IMR-90 (cell line): Measurements from ENCODE around the gene PRKAB1. TPM values are rescaled to one million over a fixed set of nuclear protein-coding genes. Genes with fewer than 3 reads are reported as not detected.

Experiments
- ATAC-seq: fragments of 200-7000 bp; cut with Tn5 transposase; 2 replicates; pipeline ENCODE4 v1.9.1; 2020; ENCODE audit warnings: low read depth, mild to moderate bottlenecking, moderate library complexity
- BruUV-seq: library from RNA; stranded (reverse); fragments of 400-500 nt; replicated peaks from 2 replicates; lab custom pipeline; 2021; lab: Mats Ljungman, UMichigan
- CTCF ChIA-PET: fragments of 300-600 bp; formaldehyde crosslinking; extraction: SDS; loops from one replicate; lab custom pipeline; 2021; ENCODE audit warnings: antibody characterized with exemption; lab: Yijun Ruan, JAX
- POLR2A ChIA-PET: fragments of 300-600 bp; sonication (Branson Sonifier 250); formaldehyde crosslinking; loops from one replicate; lab custom pipeline; 2022; ENCODE audit warnings: antibody characterized with exemption; ENCODE audit not compliant: unreplicated experiment; lab: Charles Lee
- DNase-seq: peaks from one replicate; pipeline ENCODE4 v3.0.0; 2013
- H2AFZ ChIP-seq: replicated peaks from 2 replicates; pipeline ENCODE3; 2013; ENCODE audit warnings: low read length, mild to moderate bottlenecking; ENCODE audit not compliant: poor library complexity
- H2AK5ac ChIP-seq: 2 replicates; pipeline ENCODE4 v1.6.1; 2013; ENCODE audit warnings: low read depth, low read length, inconsistent platforms
- H2AK9ac ChIP-seq: replicated peaks from 2 replicates; pipeline ENCODE3; 2013; ENCODE audit warnings: mild to moderate bottlenecking, low read depth, low read length, moderate library complexity; ENCODE audit not compliant: poor library complexity
- H2BK120ac ChIP-seq: 2 replicates; pipeline ENCODE4 v1.6.1; 2013; ENCODE audit warnings: low read depth, low read length, inconsistent platforms
- H2BK15ac ChIP-seq: 3 replicates; pipeline ENCODE4 v1.6.1; 2013; ENCODE audit warnings: low read depth, low read length, inconsistent platforms
- H2BK20ac ChIP-seq: 2 replicates; pipeline ENCODE4 v1.6.1; 2013; ENCODE audit warnings: low read depth, mild to moderate bottlenecking, inconsistent platforms, low read length, moderate library complexity
- H2BK5ac ChIP-seq: 2 replicates; pipeline ENCODE4 v1.6.1; 2013; ENCODE audit warnings: mild to moderate bottlenecking, low read depth, low read length, inconsistent platforms; ENCODE audit not compliant: poor library complexity, severe bottlenecking
- H3K14ac ChIP-seq: replicated peaks from 2 replicates; pipeline ENCODE4 v1.6.1; 2013; ENCODE audit warnings: low read depth, low read length, inconsistent platforms
- H3K18ac ChIP-seq: 2 replicates; pipeline ENCODE4 v1.6.1; 2013; ENCODE audit warnings: low read depth, low read length, control low read depth
- H3K23ac ChIP-seq: 2 replicates; pipeline ENCODE4 v1.6.1; 2013; ENCODE audit warnings: low read depth, low read length, inconsistent platforms
- H3K27ac ChIP-seq: 2 replicates; pipeline ENCODE4 v1.5.1; 2013; ENCODE audit warnings: mild to moderate bottlenecking, control low read depth, low read length; ENCODE audit not compliant: insufficient read depth
- H3K27me3 ChIP-seq: 2 replicates; pipeline ENCODE4 v1.6.1; 2013; ENCODE audit warnings: low read length; ENCODE audit not compliant: control insufficient read depth, insufficient read depth
- H3K36me3 ChIP-seq: 2 replicates; pipeline ENCODE4 v1.6.1; 2013; ENCODE audit warnings: low read length, mixed read lengths; ENCODE audit not compliant: control insufficient read depth, insufficient read depth
- H3K4ac ChIP-seq: 2 replicates; pipeline ENCODE4 v1.6.1; 2013; ENCODE audit warnings: low read depth, low read length, inconsistent platforms
- H3K4me1 ChIP-seq: 2 replicates; pipeline ENCODE4 v1.6.1; 2013; ENCODE audit warnings: low read length, mixed read lengths; ENCODE audit not compliant: control insufficient read depth, insufficient read depth
- H3K4me2 ChIP-seq: 2 replicates; pipeline ENCODE4 v1.6.1; 2013; ENCODE audit warnings: low read depth, mild to moderate bottlenecking, control low read depth, low read length, moderate library complexity
- H3K4me3 ChIP-seq: 2 replicates; pipeline ENCODE4 v1.5.1; 2013; ENCODE audit warnings: low read depth, mild to moderate bottlenecking, control low read depth, low read length, moderate library complexity; ENCODE audit not compliant: insufficient read depth
- H3K56ac ChIP-seq: 2 replicates; pipeline ENCODE4 v1.6.1; 2013; ENCODE audit warnings: low read length, inconsistent platforms; ENCODE audit not compliant: insufficient read depth; ENCODE audit errors: extremely low read depth
- H3K79me1 ChIP-seq, 2 experiments: 2 replicates each; pipeline ENCODE4 v1.6.1; 2013; ENCODE audit warnings: low read length in 2 of 2, inconsistent platforms in 1 of 2, low read depth in 1 of 2
- H3K9ac ChIP-seq: 2 replicates; pipeline ENCODE4 v1.6.1; 2013; ENCODE audit warnings: low read depth, low read length, control low read depth
- H3K9me1 ChIP-seq: 2 replicates; pipeline ENCODE4 v1.6.1; 2013; ENCODE audit warnings: low read length, inconsistent platforms; ENCODE audit not compliant: insufficient read depth
- H3K9me3 ChIP-seq: 2 replicates; pipeline ENCODE4 v1.6.1; 2013; ENCODE audit warnings: low read length; ENCODE audit not compliant: control insufficient read depth, insufficient read depth
- H4K20me1 ChIP-seq: 2 replicates; pipeline ENCODE4 v1.6.1; 2013; ENCODE audit warnings: low read length, inconsistent platforms; ENCODE audit not compliant: insufficient read depth
- H4K5ac ChIP-seq: 2 replicates; pipeline ENCODE4 v1.6.1; 2013; ENCODE audit warnings: mild to moderate bottlenecking, low read depth, low read length, control low read depth
- H4K8ac ChIP-seq, 2 experiments: 2 replicates each; pipeline ENCODE4 v1.6.1; 2013; ENCODE audit warnings: low read depth in 2 of 2, low read length in 2 of 2, control low read depth in 1 of 2, inconsistent platforms in 1 of 2
- H4K91ac ChIP-seq: 2 replicates; pipeline ENCODE4 v1.6.1; 2013; ENCODE audit warnings: low read depth, low read length, inconsistent platforms; ENCODE audit not compliant: insufficient read depth
- MAZ ChIP-seq: IDR thresholded peaks from 2 replicates; pipeline ENCODE4 v1.6.1; 2012; ENCODE audit warnings: low read depth, mild to moderate bottlenecking, low read length, improper control_type of control experiment, moderate library complexity, borderline replicate concordance
- RAD21 ChIP-seq: IDR thresholded peaks from 2 replicates; pipeline ENCODE4 v1.6.1; 2012; ENCODE audit warnings: low read length, improper control_type of control experiment
- WGBS, 2 experiments: methylation state at CpG; one replicate each; pipeline versions ENCODE4 v1.1.5 to v1.1.7; 2013; ENCODE audit warnings: missing lambda C conversion rate in 2 of 2; ENCODE audit not compliant: insufficient read length in 1 of 2; ENCODE audit errors: extremely low coverage in 2 of 2; 5-methylcytosine and 5-hydroxymethylcytosine counted together
- dilution Hi-C: fragments of 300-500 bp; cut with HindIII; formaldehyde crosslinking; loops from one replicate; pipeline ENCODE4 v1.14.3; 2018; ENCODE audit warnings: low sequenced_read_pairs; ENCODE audit not compliant: unreplicated experiment
- in situ Hi-C: fragments of 300-500 bp; cut with MboI; formaldehyde crosslinking; loops from 3 replicates; pipeline ENCODE4 v1.14.3; 2019; ENCODE audit warnings: low sequenced_read_pairs, inconsistent platforms, mixed read lengths
- intact Hi-C: fragments of 100-400 bp; cut with micrococcal nuclease; formaldehyde crosslinking; loops from 2 replicates; pipeline ENCODE4 v1.10.0; 2022
- polyA plus RNA-seq, 3 experiments: library from polyadenylated mRNA; depleted of rRNA; stranded (reverse); fragments of >200 nt; gene quantifications; 2 replicates each; pipeline ENCODE4 v1.2.3, GENCODE V29; 2012; ENCODE audit warnings: low replicate concordance in 1 of 3
- total RNA-seq: library from RNA; depleted of rRNA; stranded (reverse); fragments of >200 nt; gene quantifications from 2 replicates; pipeline ENCODE4 v1.2.3, GENCODE V29; 2012
- TF ChIP-seq, protein P1 (sequence below): conservative IDR thresholded peaks from 2 replicates; pipeline ENCODE4 v1.5.1; 2012; ENCODE audit warnings: mild to moderate bottlenecking, low read depth, low read length, improper control_type of control experiment

PRKAB1 gene
- total and polyA plus RNA-seq, 2 of the 4 experiments (the other 2 are of a cell fraction), result 9.7 to 19.3 TPM

DNA sequence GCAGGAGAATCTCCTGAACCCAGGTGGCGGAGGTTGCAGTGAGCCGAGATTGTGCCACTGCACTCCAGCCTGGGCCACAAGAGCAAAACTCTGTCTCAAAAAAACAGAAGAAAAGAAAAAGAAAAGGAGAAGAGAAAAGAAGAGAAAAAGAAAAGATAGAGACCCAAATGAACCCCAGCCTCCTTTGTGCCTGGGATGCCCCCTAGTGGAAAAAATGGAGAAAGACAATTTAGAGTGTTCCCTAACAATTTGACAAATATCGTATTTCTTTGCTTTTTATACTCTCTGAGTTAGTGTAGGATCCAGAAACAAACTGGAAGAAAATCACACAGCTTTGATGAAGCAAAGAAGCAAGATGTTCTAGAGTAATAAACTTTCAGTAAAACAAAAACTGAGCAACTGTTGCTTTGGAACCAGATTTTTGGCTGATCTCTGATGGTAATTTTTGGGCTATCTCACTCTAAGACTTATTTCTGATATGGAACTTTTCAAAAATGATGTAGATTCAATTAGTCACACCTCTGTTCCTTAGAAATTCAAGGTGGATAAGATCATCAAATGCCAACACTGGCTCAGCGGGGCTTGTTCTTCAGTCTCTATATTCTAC is 18.6 kb upstream of the PRKAB1 start:
- intact Hi-C loops, result no loop called here

More for the DNA sequence above, 18.6 kb upstream of the PRKAB1 start:
- TF ChIP-seq, protein P1, sequence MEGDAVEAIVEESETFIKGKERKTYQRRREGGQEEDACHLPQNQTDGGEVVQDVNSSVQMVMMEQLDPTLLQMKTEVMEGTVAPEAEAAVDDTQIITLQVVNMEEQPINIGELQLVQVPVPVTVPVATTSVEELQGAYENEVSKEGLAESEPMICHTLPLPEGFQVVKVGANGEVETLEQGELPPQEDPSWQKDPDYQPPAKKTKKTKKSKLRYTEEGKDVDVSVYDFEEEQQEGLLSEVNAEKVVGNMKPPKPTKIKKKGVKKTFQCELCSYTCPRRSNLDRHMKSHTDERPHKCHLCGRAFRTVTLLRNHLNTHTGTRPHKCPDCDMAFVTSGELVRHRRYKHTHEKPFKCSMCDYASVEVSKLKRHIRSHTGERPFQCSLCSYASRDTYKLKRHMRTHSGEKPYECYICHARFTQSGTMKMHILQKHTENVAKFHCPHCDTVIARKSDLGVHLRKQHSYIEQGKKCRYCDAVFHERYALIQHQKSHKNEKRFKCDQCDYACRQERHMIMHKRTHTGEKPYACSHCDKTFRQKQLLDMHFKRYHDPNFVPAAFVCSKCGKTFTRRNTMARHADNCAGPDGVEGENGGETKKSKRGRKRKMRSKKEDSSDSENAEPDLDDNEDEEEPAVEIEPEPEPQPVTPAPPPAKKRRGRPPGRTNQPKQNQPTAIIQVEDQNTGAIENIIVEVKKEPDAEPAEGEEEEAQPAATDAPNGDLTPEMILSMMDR, result peak; percentile 51
- TF ChIP-seq RAD21, result peak; percentile 28; the same call in 1 of the 2 replicates
- TF ChIP-seq MAZ, result no peak
- POLR2A ChIA-PET, result no interaction called here
- H3K27ac ChIP-seq, result no peak overlapping the region
- DNase-seq, result no peak
- H2AK5ac ChIP-seq, result no peak overlapping the region
- H3K14ac ChIP-seq, result no peak overlapping the region
- H2BK120ac ChIP-seq, result no peak overlapping the region
- no peak overlapping the region for H2BK15ac ChIP-seq
- in situ Hi-C loops (no loop called here), dilution Hi-C loops (no loop called here)
- CTCF ChIA-PET, result interaction anchor here (0.9 to 1.4 kb wide), 2 partner anchors 13 to 16 kb away, joined by 3 read pairs; no protein-coding TSS in a partner anchor
- ATAC-seq, result no peak
- H4K91ac ChIP-seq, result no peak overlapping the region
- H3K27me3 ChIP-seq, result no peaks in the 10 kb centered on the region
- H3K56ac ChIP-seq, result no peak overlapping the region
- H4K5ac ChIP-seq, result no peak overlapping the region
- no peak overlapping the region for H2BK20ac ChIP-seq
- H3K36me3 ChIP-seq, result no peaks in the 10 kb centered on the region
- no peaks in the 10 kb centered on the region for H3K79me1 ChIP-seq
- no peak overlapping the region for H3K4me2 ChIP-seq
- H2AK9ac ChIP-seq, result no peak overlapping the region
- H3K9me1 ChIP-seq, result no peaks in the 10 kb centered on the region
- H3K4me1 ChIP-seq, result no peaks in the 10 kb centered on the region
- no peaks in the 10 kb centered on the region for H4K20me1 ChIP-seq
- H3K4ac ChIP-seq, result no peak overlapping the region
- H3K9ac ChIP-seq, result no peak overlapping the region
- BruUV-seq, result no TSS peak
- H3K4me3 ChIP-seq, result no peak overlapping the region
- H3K23ac ChIP-seq, result no peak overlapping the region
- H4K8ac ChIP-seq, result no peak overlapping the region
- no peak overlapping the region for H3K18ac ChIP-seq
- no peak overlapping the region for H2BK5ac ChIP-seq
- H2AFZ ChIP-seq, result no peak overlapping the region
- H3K9me3 ChIP-seq, result no peaks in the 10 kb centered on the region
- WGBS, 2 experiments, result 100% methylated on average over 1 of the region's 4 CpGs; no CpG with 5 or more reads in 1 of the 2 experiments
